Ishikawa (cell line): ENCODE results near the gene NAPB.

Experiments used
- CEBPB ChIP-seq: IDR thresholded peaks from 2 replicates; pipeline ENCODE4 v1.6.1; 2012
- CREB1 ChIP-seq: IDR thresholded peaks from 2 replicates; pipeline ENCODE4 v1.6.1; 2012; ENCODE audit warnings: low read depth
- EGR1 ChIP-seq: IDR thresholded peaks from 2 replicates; pipeline ENCODE4 v1.6.1; 2012
- EP300 ChIP-seq: IDR thresholded peaks from 2 replicates; pipeline ENCODE4 v1.6.1; 2012; ENCODE audit warnings: borderline replicate concordance
- RAD21 ChIP-seq: IDR thresholded peaks from 2 replicates; pipeline ENCODE4 v1.6.1; 2012; ENCODE audit warnings: low read depth
- YY1 ChIP-seq: IDR thresholded peaks from 2 replicates; pipeline ENCODE4 v1.6.1; 2012; ENCODE audit warnings: low read depth
- TF ChIP-seq, protein P1 (sequence below): IDR thresholded peaks from 2 replicates; pipeline ENCODE4 v1.6.1; 2012; ENCODE audit warnings: low read depth, mild to moderate bottlenecking

DNA sequence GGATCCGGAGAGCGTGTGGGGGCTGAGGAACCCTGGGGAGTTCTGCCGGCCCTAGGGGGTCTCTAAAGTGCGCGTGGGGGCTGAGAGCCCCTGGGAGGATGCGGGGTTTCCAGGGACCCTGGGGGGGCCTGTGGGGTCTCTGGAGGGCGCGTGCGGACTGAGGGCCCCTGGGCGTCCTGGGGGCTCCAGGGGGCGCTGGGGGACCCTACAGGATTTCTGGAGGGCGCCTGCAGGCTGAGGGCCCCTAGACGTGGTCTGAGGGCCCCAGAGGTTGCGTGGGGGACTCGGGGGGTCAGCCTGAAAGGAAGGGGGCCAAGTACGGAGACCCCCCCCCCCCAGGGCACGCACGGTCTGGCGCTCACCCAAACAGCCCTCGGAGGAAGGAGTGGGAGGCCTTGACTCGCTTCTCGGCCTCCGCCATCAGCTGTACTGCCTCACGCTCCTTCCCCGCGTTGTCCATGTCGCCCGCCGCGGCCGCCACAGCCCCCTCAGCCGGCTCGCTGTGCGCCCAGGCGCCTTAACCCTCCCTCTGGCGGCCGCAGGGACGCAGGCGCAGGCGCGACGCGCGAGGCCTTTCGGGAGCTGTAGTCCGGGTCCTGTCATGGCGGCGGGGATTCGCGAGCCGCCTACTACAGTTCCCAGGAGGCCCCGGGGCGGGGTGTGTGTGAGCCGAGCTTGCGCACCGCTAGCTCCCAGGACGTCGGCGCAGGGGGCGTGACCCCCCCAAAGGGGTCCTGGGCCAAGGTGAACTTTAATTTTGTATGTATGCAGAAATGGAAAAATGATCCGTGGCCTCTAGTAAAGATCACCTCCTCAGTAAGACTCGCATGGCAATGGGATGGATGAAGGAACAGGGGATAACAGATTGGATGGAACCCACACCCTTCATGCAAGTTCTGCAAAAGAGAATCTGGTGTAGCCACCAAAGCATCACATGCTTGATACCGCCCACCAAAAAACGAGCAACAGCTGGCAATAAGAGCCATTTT lies at the start of gene NAPB:
- TF ChIP-seq CREB1 (no peak), CEBPB (no peak), EP300 (no peak), EGR1 (no peak), RAD21 (no peak), YY1 (peak; percentile 92)
- TF ChIP-seq, protein P1, sequence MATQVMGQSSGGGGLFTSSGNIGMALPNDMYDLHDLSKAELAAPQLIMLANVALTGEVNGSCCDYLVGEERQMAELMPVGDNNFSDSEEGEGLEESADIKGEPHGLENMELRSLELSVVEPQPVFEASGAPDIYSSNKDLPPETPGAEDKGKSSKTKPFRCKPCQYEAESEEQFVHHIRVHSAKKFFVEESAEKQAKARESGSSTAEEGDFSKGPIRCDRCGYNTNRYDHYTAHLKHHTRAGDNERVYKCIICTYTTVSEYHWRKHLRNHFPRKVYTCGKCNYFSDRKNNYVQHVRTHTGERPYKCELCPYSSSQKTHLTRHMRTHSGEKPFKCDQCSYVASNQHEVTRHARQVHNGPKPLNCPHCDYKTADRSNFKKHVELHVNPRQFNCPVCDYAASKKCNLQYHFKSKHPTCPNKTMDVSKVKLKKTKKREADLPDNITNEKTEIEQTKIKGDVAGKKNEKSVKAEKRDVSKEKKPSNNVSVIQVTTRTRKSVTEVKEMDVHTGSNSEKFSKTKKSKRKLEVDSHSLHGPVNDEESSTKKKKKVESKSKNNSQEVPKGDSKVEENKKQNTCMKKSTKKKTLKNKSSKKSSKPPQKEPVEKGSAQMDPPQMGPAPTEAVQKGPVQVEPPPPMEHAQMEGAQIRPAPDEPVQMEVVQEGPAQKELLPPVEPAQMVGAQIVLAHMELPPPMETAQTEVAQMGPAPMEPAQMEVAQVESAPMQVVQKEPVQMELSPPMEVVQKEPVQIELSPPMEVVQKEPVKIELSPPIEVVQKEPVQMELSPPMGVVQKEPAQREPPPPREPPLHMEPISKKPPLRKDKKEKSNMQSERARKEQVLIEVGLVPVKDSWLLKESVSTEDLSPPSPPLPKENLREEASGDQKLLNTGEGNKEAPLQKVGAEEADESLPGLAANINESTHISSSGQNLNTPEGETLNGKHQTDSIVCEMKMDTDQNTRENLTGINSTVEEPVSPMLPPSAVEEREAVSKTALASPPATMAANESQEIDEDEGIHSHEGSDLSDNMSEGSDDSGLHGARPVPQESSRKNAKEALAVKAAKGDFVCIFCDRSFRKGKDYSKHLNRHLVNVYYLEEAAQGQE = no peak
